Medulla oblongata (tissue), 1 donor: ENCODE measurements around the gene HOXB6.

ENCODE experiments used
- DNase-seq: peaks from one replicate; pipeline ENCODE4 v3.0.0-alpha.2; 2015; ENCODE audit errors: extremely low spot score

HOXB6 gene

GRCh38 chr17:48579471-48579759, 25.4 kb downstream of the HOXB6 start:
- DNase-seq, result no peak

- no peak for DNase-seq
Observed at GRCh38 chr17:48578616-48579470, 25.9 kb downstream of the HOXB6 start.

DNA sequence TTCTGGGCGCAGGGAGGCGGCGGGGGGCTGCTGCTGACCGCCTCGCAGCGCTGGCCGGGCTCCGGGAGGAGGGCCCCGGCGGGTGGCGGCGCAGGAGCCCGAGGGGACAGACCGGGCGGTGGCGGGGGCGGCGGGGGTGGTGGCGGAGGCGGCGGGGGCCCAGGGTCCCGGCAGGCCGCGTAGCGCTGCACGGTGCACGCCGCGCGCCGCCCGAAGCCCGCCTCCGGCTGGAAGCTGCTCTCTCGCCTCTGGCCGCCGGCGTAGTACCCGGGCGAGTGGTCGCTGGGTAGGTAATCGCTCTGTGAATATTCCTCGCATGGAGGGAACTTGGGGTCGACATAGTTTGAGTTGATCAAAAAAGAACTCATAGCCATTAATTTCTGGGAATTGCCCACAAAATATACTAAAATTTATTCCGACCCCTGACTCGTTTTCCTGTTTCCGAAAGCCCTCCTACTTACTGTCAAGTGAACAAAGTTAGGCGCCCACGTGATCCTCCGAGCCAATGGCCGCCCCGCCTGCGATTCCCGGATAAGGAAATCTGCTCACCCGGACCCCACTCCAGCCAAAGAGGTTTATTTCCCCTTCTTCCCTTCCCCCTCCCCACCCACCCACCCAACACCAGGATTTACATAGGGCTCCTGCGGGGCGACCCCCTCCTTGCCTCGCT, 26.7 kb downstream of the HOXB6 start, which contains the start of gene HOXB4:
Gene HOXB4, minus strand, starts transcription at position 405 of the 670 bp plus-strand sequence. Its CDS starts 31 bp downstream, at position 374.
- peak; percentile 82 for DNase-seq

DNA sequence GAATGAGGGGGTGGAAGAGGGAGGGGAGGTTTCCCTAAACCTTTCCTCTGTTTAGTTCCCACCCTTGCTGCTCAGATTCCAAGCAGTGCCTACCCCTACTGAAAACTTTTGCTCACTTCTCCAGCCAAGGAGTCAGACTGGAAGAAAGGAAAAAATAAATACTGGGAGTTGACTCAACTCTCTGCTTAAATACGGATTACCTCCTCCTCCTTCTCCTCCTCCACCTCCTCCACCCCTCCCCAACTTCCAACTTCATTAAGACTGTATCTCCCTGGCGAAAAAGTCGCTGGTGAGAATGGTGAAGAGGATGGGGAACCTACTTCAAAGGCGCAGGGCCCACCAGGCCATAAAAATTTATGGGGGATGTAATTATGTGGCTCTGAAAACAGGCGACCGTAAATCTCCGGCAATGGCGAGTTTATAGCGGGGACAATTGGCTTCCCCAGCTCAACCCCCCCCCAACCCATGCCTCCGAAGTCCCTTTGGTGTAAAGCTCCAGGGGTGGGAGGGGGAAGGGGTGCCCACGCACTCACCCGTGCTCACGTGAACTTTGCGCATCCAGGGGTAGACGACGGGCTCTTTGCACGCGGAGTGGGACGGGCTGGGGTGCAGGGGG, 27.3 kb downstream of the HOXB6 start:
- no peak for DNase-seq

- DNase-seq, result no peak
Observed at GRCh38 chr17:48576479-48577309, 28.1 kb downstream of the HOXB6 start.

DNA sequence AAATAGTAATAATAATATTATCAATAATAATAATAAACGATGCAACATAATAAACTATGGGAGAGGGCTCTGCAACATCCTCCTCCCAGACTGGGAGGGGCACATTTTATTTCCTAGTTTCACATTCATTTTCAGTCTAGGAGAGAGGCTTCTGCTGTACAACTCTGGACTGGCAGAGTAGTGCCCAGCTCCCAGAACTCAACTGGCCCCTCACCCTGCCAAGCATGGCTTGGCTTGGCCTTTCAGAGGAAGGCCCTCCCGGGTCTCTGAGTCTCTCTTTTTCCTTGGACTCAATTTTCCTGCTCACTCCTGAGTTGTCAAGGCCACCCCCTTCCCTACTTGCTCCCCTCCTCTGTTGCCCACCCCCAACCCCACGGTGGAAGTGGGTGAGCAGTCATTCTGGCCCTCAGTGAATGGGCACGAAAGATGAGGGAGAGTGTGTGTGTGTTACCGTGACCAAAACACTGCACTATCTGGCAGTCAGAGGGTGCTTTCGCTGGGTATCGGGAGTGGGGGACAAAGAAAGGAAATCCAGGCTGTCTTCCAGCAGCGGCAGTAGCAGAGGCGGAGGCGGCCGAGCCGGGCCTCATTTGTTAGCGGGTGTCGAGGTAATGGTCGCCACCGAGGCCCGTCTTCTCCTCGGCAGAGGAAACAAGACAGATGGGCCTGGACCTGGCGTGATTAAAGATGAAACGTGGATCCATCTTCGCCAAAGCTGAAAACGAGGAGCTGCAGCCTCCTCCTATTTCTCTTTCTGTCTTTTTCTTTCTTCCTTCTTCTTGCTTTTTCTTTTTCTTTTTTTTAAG, 28.9 kb downstream of the HOXB6 start:
- peak; percentile 70 for DNase-seq

DNA sequence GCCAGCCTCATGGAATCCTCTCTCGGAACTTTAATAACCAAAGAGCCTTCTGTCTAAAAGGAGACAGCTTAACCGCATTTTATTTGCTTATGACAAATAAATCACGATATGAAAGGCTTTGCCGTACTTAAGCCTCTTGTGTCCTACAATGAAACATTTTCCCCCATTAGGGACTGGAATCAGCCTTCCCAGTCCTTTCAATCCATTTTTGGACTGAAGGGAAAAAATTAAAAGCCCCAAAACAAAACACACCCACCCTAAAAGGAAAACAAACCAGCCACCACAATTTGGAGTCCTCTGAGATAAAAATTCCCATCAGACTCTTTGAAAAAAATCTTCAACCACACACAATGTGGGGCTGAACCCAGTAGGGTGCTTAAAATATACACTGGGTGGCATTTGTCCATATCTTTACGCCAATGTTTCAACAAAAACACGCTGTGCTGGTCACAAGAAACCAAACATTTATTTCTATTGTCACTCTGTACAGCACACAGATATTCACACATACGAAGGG, 29.7 kb downstream of the HOXB6 start:
- DNase-seq, result no peak

DNA sequence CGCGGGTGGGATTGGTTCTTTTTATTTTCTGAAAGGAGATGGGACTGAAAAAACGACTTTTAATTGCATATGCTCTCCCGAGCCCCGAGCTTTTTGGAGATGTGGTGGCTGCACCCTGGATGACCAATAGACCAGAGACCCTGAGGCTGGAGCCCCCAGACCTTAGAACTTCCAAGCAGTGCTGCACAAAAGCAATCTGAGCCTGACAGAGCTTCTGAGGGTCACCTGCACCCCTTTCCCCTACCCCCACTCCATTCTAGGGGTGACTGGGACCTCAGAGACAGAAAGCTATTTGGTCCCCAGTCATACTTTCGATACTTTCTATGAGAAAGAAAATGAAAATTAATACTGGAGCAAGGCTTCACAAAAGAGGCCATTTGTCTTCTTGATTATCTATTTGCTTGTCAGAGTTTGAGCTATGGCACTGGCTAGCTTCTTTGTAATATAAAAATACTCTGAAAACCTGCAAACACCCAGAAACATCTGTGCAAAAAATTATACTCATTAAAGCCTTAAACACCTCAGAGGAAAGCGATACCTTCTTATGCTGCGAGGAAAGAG, 30.2 kb downstream of the HOXB6 start:
- no peak for DNase-seq

DNA sequence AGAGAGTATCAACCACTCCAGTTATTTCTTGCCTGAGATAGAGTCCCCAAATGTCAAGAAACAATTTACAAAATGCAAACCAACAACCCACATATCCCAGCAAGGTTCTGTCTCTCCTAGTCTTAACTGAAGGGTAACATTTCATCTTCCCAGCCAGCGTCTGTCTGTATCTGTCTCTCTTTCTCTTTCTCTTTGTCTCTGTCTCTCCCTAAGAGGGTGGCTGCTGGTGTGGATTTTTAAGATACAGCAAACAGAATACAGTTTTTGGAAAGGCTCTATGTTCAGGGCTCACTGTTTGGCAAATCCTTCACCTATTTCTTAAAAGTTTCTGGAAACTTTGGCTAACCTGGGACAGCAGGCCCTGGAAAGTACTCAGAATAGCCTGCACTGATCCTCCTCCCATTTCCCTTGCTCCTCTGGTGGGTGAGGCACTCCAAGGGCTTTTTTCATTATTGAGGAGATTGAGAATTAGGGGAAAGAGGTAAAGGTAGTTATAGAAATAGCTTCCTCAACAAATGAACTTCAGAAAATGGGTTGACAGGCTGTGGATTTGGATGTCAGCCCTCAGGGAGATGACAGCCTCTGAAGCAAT, 32.9 kb downstream of the HOXB6 start:
- no peak for DNase-seq

DNA sequence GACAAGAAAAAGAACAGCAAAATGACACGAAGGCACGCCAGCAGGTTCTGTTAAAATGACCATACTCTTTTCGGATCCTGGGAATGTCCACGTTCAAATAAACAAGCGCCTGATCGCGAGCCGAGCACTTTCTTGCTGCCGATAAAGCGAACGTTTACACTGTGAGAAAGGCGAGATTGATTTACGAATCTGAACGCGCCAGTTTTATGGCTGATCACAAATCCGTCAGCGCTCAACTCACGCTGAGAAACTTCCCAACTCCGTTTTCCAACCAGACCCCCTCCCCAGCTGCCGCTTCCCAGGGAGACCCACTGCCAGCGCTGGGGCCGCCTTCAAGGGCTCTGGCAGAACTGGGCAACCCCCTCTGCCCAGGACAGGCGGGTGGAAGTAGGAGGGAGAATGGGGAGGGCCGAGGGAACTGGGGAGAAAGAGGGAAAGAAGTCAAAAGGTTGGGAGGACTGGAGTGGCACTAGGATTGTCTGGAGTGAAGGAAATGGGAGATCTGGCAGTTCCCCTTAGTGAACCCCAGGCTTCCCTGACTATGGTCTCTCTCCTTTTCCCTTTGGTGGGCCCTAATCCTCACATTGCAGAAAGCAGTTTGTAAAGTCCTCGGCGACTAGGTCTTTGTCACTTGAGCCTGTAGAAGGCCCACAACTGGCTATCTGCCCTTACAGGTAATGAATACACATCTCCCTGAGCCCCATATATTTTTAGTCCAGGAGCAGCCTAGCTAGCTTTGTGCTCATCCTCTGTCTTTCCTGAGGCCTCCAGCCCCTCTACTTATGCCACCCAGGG, 33.6 kb downstream of the HOXB6 start:
- DNase-seq, result no peak

- DNase-seq, result no peak
Observed at GRCh38 chr17:48570325-48571023, 34.3 kb downstream of the HOXB6 start.

DNA sequence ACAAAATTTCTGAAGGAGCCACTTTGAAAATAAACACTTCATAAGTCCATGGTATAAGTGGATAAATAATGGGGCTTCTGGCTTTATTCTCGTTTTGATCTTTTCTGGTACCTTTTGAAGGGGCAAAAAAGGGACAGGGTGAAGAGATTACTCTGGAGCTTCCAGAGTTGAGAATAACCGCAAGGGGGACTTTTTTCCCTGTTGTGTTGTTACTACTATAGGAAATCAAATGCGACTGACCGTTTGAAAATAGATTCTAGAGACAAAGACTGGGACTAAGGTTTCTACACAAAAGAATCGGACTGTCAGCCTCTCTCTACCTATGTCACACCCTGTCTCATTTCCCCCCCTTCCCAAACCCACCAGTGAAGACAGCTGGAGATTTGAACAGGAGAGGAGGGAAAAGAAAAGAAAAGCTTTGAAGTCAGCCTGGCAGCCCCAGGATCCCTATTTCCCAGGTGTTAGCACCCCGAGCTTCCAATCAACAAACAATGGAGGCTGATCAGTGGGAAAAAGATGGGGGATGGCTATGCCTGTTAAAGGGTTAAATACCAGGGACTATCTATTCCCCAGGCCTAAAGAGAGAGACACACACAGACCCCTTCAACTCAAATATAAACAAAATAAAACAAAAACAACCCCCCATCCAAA, 35.0 kb downstream of the HOXB6 start:
- no peak for DNase-seq

DNA sequence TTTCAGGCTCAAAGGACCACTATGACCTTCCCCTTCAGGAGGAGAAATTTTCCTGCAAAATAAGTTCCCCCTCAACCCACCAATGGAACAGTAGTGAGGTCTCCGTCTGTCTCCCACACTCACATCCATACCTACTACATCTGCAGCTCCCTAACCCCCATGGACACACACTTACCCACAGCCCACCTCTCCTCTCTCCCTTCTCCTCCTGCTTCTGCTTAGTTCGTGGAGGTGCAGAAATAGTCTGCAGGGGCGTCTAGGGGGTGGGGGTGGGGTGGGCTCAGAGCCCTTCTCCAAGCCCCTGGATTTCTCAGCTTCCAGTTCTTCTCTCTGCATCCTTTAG, 35.6 kb downstream of the HOXB6 start:
- DNase-seq, result no peak

DNA sequence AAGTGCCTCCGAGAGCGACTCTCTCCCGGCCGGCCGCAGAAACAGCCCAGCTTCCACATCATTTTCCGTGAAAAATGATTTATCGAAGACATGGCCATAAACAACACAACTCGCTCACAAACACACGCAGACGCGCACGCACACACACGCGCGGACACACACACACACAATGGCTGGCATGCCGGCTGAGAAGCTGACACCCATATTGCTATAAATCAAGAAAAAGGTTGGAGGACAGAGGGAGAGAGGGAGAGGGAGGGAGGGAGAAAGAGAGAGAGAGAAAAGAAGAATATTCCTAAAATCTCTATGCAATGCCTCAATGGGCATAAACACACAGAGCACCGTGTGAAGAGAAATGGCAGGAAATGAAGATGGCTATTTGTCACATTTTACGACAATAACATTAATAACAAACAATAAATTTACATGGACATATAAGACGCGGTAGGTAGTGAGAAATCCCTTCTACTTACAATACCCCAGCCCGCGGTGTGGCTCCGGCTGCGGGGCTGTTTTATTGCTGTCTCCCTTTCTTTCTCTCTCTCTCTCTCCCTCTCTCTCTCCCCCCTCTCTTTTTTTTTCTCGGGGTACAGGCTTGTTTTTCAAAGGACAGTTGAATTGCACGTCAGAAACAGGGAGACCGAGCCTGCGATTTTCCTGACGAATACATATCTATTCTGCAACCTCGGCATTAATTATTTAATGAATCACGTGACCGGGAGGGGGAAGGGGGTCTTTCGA, 36.1 kb downstream of the HOXB6 start:
- no peak for DNase-seq

- DNase-seq, result no peak
Observed at GRCh38 chr17:48567646-48568354, 37.0 kb downstream of the HOXB6 start.

- DNase-seq, result no peak
Observed at GRCh38 chr17:48567209-48567608, 37.6 kb downstream of the HOXB6 start.

- DNase-seq, result no peak
Observed at GRCh38 chr17:48566717-48567116, 38.1 kb downstream of the HOXB6 start.
